HG03108 (cell line): Measurements from ENCODE around the gene ELANE.
A peak's percentile ranks its signal among the peaks of the same experiment; 100 is the strongest.

ENCODE experiments used
- ATAC-seq: cut with Tn5 transposase; IDR thresholded peaks from one replicate; pipeline ENCODE4 v1.9.1; 2021; ENCODE audit warnings: moderate library complexity; ENCODE audit not compliant: unreplicated experiment

Gene ELANE

DNA sequence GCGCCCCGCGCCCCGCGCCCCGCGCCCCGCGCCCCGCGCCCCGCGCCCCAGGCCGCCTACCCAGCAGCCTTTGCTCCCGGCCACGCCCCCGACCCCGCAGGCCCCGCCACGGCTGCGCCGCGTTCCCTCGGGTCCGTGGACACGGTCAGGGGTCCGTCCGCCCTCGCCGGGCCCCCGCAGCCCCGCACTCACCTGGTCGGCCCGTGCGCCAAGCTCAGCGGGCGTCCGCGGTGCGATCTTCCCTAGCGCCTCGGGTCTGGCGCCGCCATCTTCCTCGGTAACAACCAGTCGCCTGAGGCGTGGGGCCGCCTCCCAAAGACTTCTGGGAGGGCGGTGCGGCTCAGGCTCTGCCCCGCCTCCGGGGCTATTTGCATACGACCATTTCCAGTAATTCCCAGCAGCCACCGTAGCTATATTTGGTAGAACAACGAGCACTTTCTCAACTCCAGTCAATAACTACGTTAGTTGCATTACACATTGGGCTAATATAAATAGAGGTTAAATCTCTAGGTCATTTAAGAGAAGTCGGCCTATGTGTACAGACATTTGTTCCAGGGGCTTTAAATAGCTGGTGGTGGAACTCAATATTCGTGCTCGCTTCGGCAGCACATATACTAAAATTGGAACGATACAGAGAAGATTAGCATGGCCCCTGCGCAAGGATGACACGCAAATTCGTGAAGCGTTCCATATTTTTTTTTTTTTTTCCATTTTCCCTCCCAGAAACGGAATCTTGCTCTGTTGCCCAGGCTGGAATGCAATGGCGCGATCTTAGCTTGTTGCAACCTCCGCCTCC, 41.0 kb downstream of the ELANE start, which contains the start of the genes MED16 and RNU6-9:
Gene MED16 (minus strand): TSS at position 294 of the 796 bp plus-strand sequence. CDS start 2,056 bp downstream, outside the sequence.
Gene RNU6-9 (plus strand): TSS at position 591 of the 796 bp plus-strand sequence.
- ATAC-seq = peak; percentile 78

GRCh38 chr19:896434-896833, 44.3 kb downstream of the ELANE start:
- ATAC-seq = no peak

DNA sequence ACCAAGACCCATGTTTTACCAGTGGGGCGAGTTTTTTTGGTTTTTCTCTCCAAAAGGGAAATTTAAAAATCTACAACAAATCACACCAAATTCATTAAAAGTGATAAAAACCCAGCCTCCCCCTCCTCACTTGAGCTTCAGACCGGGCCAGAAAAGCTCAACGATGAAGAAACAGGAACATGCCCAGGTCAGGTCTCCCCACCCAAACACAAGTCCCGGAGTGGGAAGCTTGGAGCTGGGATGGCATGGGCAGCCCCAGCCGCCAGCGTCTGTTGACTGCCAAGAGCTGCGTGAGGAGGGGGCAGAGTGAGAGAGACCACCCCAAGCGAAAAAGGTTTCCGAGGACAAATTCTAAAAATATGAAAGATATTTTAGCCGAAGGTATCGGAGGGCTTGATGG, 44.9 kb downstream of the ELANE start:
- ATAC-seq = no peak

- ATAC-seq = no peak
Observed at GRCh38 chr19:897442-898039, 45.4 kb downstream of the ELANE start.

DNA sequence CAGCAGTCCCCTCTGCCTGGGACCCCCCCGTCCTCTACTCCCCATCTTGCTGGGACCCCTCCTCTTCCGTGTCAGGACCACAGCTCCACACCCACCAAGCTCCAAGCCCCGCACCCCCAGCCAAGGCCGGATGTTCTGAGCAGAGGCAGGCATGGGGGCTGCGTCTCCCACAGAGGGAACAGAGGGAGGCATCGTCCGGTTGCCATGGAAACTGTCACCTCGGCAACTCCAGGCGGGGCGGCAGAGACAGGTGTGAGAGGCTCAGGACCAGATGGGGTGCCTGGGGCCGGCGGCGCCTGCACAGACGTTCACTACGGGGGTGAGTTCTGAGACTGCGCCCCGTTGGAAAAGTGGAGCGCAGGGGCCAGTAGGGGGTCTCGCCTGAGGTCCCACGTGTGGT, 46.6 kb downstream of the ELANE start:
- no peak for ATAC-seq

DNA sequence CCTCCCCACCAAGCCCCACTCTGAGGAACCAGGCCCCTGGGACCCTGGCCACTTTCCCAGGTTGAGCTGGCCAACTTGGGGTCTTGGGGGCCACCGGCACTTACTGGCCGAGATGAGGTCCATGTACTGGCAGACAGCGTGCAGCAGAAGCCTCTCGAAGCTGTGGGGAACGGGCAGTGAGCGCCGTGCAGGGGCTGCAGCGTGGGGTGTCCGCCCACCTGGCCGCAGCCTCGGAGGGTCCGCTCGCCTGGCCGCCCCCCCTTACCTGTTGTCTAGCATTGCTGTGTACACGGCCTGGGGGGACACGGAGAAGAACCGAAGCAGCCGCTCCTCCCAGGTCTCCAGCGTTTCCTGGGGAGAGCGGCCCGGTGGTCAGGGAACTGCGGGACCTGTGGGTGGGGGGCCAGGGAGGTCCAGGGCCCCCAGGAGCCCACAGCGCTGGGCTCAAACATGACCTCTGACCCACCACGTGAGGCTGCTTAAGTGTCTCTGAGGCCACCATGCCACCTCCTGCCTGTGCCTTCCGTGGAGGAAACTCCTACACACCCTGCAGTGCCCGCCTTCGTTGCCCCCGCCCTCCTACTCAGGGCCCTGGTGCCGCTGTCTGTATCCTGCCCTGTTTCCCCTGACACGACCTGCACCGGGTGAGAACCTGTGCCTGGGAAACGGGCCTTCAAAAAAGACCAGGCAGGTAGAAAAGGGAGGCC, 47.4 kb downstream of the ELANE start:
- ATAC-seq = no peak

DNA sequence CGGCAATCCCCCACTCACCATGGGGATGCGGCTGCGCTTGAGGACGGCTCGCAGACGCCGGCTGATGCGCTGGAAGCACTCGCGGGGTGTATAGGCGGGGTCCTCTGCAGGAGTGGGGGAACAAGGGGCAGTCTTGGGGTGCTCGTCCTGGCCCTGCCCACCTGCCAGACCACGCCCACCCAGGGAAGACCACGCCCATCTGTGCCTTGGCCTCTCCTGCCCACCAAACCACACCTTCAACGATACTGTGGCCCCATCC, 47.9 kb downstream of the ELANE start:
- ATAC-seq = no peak

DNA sequence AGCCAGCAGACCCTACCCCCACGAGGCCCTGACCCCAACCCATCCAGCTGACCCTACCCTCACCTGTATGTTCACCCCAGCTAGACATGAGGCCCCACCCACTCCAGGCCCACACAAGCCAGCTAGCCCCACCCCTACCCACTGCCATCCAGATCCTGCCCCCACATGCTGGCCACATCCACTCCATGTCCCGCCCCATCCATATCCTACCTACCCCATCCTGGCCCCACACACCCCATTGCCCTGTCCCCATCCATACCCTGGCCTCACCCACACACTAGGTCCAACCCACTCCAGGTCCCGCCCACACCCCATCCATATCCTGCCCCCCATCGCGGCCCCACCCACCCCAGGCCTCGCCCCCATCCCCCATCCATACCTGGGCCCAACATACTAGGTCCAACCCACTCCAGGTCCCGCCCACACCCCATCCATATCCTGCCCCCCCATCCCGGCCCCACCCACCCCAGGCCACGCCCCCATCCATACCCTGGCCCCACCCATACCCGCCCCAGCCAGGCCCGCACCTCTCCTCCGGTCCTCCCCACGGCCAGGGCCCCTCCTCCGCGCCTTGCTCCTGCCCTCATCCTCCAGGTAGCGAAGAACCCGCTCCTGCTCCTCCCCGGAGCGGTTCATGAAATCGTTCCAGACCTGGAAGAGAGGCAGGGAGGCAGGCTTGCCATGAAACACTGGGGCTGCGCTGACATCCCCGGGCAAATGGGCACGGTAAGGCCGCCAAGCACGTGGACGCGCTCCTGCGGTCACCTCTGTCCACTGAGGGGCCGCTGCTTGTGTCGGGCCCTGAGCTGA, 48.4 kb downstream of the ELANE start:
- no peak for ATAC-seq

- no peak for ATAC-seq
Observed at GRCh38 chr19:901216-902092, 49.4 kb downstream of the ELANE start.

- no peak for ATAC-seq
Observed at GRCh38 chr19:902093-902370, 49.9 kb downstream of the ELANE start.

DNA sequence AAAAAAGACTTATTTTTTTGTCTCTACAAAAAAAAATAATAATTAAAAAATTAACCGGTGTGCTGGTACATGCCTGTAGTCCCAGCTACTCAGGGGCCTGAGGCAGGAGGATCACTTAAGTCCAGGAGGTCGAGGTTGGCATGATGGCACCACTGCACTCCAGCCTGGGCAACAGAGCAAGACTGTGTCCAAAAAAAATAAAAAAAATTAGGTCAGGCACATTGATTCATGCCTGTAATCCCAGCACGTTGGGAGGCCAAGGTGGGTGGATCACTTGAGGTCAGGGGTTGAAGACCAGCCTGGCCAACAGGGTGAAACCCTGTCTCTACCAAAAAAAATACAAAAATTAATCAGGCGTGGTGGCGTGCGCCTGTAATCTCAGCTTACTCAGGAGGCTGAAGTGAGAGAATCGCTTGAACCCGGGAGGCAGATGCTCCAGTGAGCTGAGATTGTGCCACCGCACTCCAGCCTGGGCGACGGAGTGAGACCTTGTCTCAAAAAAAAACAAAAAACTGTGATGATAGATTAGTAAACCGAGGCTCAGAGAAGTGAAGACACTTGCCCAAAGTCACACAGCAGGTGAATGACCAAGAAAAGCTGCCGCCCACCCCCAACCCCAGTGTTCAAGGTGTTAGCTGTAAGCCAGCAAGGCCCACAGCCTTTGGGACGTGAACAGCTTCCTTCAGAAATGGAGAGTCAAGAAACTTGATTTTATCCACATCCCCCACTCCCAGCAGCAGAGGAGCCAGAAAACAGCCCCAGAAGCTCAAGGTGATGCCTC, 50.5 kb downstream of the ELANE start:
- no peak for ATAC-seq

DNA sequence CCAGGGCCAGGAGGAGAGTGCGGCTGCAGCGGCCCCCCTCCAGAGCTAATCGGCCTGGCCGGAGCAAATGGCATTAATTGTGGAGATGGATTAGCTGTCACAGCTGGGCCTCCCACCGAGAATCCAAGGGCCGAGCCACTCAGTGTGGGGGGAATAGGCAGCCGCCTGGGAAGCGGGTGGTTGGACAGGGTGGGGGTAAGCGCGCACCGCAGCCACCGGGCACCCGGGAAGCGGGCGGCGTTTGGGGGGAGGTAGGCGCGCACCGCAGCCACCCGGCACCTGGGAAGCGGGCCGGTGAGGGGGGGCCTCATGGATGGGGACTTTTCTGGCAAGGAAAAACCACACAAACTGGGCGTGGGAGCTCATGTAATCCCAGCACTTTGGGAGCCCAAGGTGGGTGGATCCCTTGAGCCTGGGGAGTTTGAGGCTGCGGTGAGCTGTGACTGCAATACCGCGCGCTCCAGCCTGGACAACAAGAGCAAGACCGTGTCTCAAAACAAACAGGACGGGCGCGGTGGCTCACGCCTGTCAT, 51.2 kb downstream of the ELANE start:
- no peak for ATAC-seq

GRCh38 chr19:904545-904944, 52.4 kb downstream of the ELANE start:
- no peak for ATAC-seq
